CD4-positive, alpha-beta T cell (primary cell): ENCODE measurements around the gene ADAMTS12. TPM values are rescaled to one million over a fixed set of nuclear protein-coding genes. Genes with fewer than 3 reads are reported as not detected.
A peak's percentile ranks its signal among the peaks of the same experiment; 100 is the strongest.

Source experiments
- ATAC-seq: fragments of 200-7000 bp; cut with Tn5 transposase; one replicate; pipeline ENCODE4 v1.10.0; 2022; ENCODE audit warnings: mild to moderate bottlenecking; ENCODE audit not compliant: poor library complexity
- CTCF ChIA-PET: fragments of 350-600 bp; sonication (Branson Sonifier 250); formaldehyde crosslinking; loops from one replicate; lab custom pipeline; 2021; ENCODE audit warnings: antibody characterized with exemption, inconsistent platforms; lab: Charles Lee
- POLR2A ChIA-PET: fragments of 350-600 bp; sonication (Branson Sonifier 250); formaldehyde crosslinking; loops from one replicate; lab custom pipeline; 2021; ENCODE audit warnings: antibody characterized with exemption, inconsistent platforms; lab: Charles Lee
- DNase-seq, 14 experiments: peaks; one replicate each; pipeline ENCODE4 v3.0.0-alpha.2; 2013 to 2020; ENCODE audit warnings: mixed read lengths in 2 of 14
- H3K27ac ChIP-seq, 2 donors: one replicate each; pipeline versions ENCODE4 v1.5.1 to v1.7.0; 2013; ENCODE audit warnings: low read length in 2 of 2, low read depth in 1 of 2, mild to moderate bottlenecking in 1 of 2
- H3K27me3 ChIP-seq, 2 experiments: 1 replicate in 1 of 2; 2 replicates in 1 of 2; pipeline versions ENCODE4 v1.6.1 to v1.7.0; 2013; ENCODE audit warnings: low read length in 2 of 2, control low read depth in 1 of 2, mild to moderate bottlenecking in 1 of 2, moderate library complexity in 1 of 2; ENCODE audit not compliant: insufficient read depth in 2 of 2, control insufficient read depth in 1 of 2
- H3K36me3 ChIP-seq: one replicate; pipeline ENCODE4 v1.6.1; 2013; ENCODE audit warnings: low read length, control low read depth; ENCODE audit not compliant: insufficient read depth
- H3K4me1 ChIP-seq: one replicate; pipeline ENCODE4 v1.6.1; 2013; ENCODE audit warnings: low read length, control low read depth; ENCODE audit not compliant: insufficient read depth
- H3K4me3 ChIP-seq: one replicate; pipeline ENCODE4 v1.5.1; 2013; ENCODE audit warnings: mild to moderate bottlenecking, low read length, moderate library complexity
- H3K9me3 ChIP-seq, 2 experiments: 1 replicate in 1 of 2; 2 replicates in 1 of 2; pipeline versions ENCODE4 v1.6.1 to v1.7.0; 2013; ENCODE audit warnings: low read length in 2 of 2, mild to moderate bottlenecking in 2 of 2, control low read depth in 1 of 2, moderate library complexity in 1 of 2; ENCODE audit not compliant: control insufficient read depth in 1 of 2, insufficient read depth in 1 of 2
- H3K27ac Mint-ChIP-seq: one replicate; pipeline ENCODE4 v1.8.0; 2020; ENCODE audit warnings: mixed read lengths
- H3K27me3 Mint-ChIP-seq: one replicate; pipeline ENCODE4 v1.8.0; 2021; ENCODE audit warnings: mixed read lengths
- H3K36me3 Mint-ChIP-seq: one replicate; pipeline ENCODE4 v1.8.0; 2021; ENCODE audit warnings: low read depth, mixed read lengths
- H3K4me1 Mint-ChIP-seq: one replicate; pipeline ENCODE4 v1.8.0; 2021; ENCODE audit warnings: low read depth, mixed read lengths
- H3K4me3 Mint-ChIP-seq: one replicate; pipeline ENCODE4 v1.8.0; 2020; ENCODE audit warnings: mild to moderate bottlenecking, mixed read lengths
- H3K9me3 Mint-ChIP-seq: one replicate; pipeline ENCODE4 v1.8.0; 2020; ENCODE audit warnings: mixed read lengths
- intact Hi-C, 2 experiments: fragments of 100-400 bp; cut with DNase I in 1 of 2; cut with micrococcal nuclease in 1 of 2; formaldehyde crosslinking; loops; one replicate each; pipeline versions ENCODE4 v1.15.1 to v1.9.0; 2023 to 2025; cut with DNase I, micrococcal nuclease
- total RNA-seq, 174 experiments: library from RNA in 2 of 174; stranded (reverse) in 2 of 174; gene quantifications; one replicate each; pipeline ENCODE4 v1.2.3 and lab custom pipeline; 2021 to 2026
- TF ChIP-seq, protein P1 (sequence below): fragments of 200-600 bp; IDR thresholded peaks from one replicate; pipeline ENCODE4 v1.8.0; 2022; ENCODE audit warnings: antibody characterized with exemption, mild to moderate bottlenecking

ADAMTS12 gene
- total RNA-seq, 2 experiments from 2014 or later, result 0.06 TPM; not detected in 1

DNA sequence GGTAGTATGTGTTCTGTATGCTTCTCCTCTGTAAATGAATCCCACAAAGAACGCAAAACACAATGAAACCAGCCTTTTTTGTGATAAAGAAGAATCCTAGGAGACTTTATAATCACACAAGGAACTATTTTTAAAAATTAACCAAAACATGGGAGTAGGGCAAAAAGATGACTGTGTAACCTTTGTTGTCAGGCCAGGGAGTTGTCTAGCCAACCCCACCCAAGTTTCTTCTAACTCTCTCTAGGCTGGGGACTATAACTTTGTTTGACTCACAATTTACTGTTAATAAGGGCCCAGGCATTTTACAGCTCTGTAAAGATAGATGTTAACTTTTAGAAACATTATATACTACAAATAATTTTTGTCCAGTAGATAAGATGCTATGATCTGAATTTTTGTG is 176.1 kb downstream of the ADAMTS12 start:
- CTCF ChIA-PET, result no interaction called here
- TF ChIP-seq, protein P1, sequence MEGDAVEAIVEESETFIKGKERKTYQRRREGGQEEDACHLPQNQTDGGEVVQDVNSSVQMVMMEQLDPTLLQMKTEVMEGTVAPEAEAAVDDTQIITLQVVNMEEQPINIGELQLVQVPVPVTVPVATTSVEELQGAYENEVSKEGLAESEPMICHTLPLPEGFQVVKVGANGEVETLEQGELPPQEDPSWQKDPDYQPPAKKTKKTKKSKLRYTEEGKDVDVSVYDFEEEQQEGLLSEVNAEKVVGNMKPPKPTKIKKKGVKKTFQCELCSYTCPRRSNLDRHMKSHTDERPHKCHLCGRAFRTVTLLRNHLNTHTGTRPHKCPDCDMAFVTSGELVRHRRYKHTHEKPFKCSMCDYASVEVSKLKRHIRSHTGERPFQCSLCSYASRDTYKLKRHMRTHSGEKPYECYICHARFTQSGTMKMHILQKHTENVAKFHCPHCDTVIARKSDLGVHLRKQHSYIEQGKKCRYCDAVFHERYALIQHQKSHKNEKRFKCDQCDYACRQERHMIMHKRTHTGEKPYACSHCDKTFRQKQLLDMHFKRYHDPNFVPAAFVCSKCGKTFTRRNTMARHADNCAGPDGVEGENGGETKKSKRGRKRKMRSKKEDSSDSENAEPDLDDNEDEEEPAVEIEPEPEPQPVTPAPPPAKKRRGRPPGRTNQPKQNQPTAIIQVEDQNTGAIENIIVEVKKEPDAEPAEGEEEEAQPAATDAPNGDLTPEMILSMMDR, result no peak
- H3K27ac ChIP-seq, result no peak overlapping the region
- H3K9me3 ChIP-seq, result no peaks in the 10 kb centered on the region
- no peak for ATAC-seq
- DNase-seq, result no peak
- POLR2A ChIA-PET, result no interaction called here
- intact Hi-C loops, result no loop called here
- no peaks in the 10 kb centered on the region for H3K36me3 ChIP-seq
- peaks cover 5% of the 10 kb centered on the region for H3K9me3 Mint-ChIP-seq
- no peaks in the 10 kb centered on the region for H3K36me3 Mint-ChIP-seq
- no peak overlapping the region for H3K4me3 Mint-ChIP-seq
- H3K27ac Mint-ChIP-seq, result no peak overlapping the region
- H3K4me1 ChIP-seq, result no peaks in the 10 kb centered on the region
- H3K27me3 Mint-ChIP-seq, result no peaks in the 10 kb centered on the region
- no peaks in the 10 kb centered on the region for H3K27me3 ChIP-seq
- no peak overlapping the region for H3K4me3 ChIP-seq
- no peaks in the 10 kb centered on the region for H3K4me1 Mint-ChIP-seq

DNA sequence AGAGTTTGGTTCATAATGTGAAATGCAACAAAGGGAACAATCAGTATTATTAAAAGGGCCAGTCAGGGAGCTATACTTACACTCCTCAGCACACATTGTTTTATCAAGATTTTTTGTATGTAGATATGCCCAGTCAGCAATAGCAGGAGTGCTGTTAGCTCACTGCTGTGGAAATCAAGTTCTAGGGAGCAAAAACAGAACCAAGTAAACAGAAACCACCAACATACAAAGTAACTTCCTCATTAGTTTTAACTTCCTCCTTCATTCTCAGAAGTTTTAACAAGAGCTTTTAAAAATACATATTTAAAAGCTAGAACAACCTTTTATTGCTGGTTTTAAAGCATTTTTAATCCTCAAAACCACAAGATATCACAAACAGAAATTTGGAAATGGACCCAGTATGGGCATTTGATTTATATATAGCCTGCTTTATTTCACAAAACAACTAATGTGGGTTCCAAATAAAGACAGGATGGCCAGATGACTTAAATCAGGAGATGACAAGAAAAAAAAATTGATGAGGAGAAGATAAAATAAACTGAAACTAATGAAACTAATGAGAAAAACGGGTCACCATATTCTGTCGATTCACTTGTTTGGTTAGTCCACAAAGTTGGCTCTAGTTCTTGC is 178.5 kb downstream of the ADAMTS12 start:
- intact Hi-C loops, result no loop called here
- Histone ChIP-seq H3K27ac (no peak overlapping the region), H3K36me3 (no peaks in the 10 kb centered on the region), H3K4me3 (no peak overlapping the region), H3K9me3 (no peaks in the 10 kb centered on the region), H3K27me3 (no peaks in the 10 kb centered on the region), H3K4me1 (no peaks in the 10 kb centered on the region)
- Mint-ChIP-seq H3K27me3 (no peaks in the 10 kb centered on the region), H3K36me3 (no peaks in the 10 kb centered on the region), H3K4me1 (no peaks in the 10 kb centered on the region), H3K27ac (no peak overlapping the region), H3K9me3 (peaks cover 10% of the 10 kb centered on the region), H3K4me3 (no peak overlapping the region)
- DNase-seq, result peak in 1 of 14 experiments; percentile 3
- ChIA-PET POLR2A (no interaction called here), CTCF (no interaction called here)
- TF ChIP-seq, protein P1, result no peak
- ATAC-seq, result no peak

- no peaks in the 10 kb centered on the region for H3K36me3 Mint-ChIP-seq
- no peak for ATAC-seq
- H3K27me3 ChIP-seq, result no peaks in the 10 kb centered on the region
- no peak overlapping the region for H3K4me3 Mint-ChIP-seq
- ChIA-PET CTCF (no interaction called here), POLR2A (no interaction called here)
- DNase-seq, result no peak
- no peaks in the 10 kb centered on the region for H3K36me3 ChIP-seq
- H3K9me3 ChIP-seq, result no peaks in the 10 kb centered on the region
- TF ChIP-seq, protein P1, result no peak
- no peaks in the 10 kb centered on the region for H3K4me1 Mint-ChIP-seq
- no peak overlapping the region for H3K27ac ChIP-seq
- no peak overlapping the region for H3K27ac Mint-ChIP-seq
- no peaks in the 10 kb centered on the region for H3K27me3 Mint-ChIP-seq
- H3K9me3 Mint-ChIP-seq, result peaks cover 10% of the 10 kb centered on the region
- no peaks in the 10 kb centered on the region for H3K4me1 ChIP-seq
- H3K4me3 ChIP-seq, result no peak overlapping the region
- intact Hi-C loops, result no loop called here
Observed at GRCh38 chr5:33712664-33713063, 179.1 kb downstream of the ADAMTS12 start.
